GM12891 (cell line): ENCODE results near the gene IL22.

ENCODE experiments used
- POLR2A ChIP-seq: IDR thresholded peaks from 2 replicates; pipeline ENCODE4 v1.6.1; 2011; ENCODE audit warnings: low read depth, low read length, control low read depth
- POLR2AphosphoS5 ChIP-seq: IDR thresholded peaks from 2 replicates; pipeline ENCODE4 v1.6.1; 2011; ENCODE audit warnings: low read depth, low read length, control low read depth
- SPI1 ChIP-seq: IDR thresholded peaks from 2 replicates; pipeline ENCODE4 v1.6.1; 2011; ENCODE audit warnings: low read depth, low read length, control low read depth
- TAF1 ChIP-seq: IDR thresholded peaks from 2 replicates; pipeline ENCODE4 v1.6.1; 2011; ENCODE audit warnings: low read depth, low read length, control low read depth

- TF ChIP-seq POLR2A (no peak), SPI1 (no peak), POLR2AphosphoS5 (no peak), TAF1 (no peak)
Observed at GRCh38 chr12:68271346-68271745, 17.9 kb upstream of the IL22 start.
